Right cardiac atrium (tissue), 5 donors: ENCODE data around the gene ATP2B2. TPM values are rescaled to one million over a fixed set of nuclear protein-coding genes. Genes with fewer than 3 reads are reported as not detected.
A peak's percentile ranks its signal among the peaks of the same experiment; 100 is the strongest.

Source experiments
- ATAC-seq, 2 donors: fragments of 200-7000 bp; cut with Tn5 transposase; one replicate each; pipeline versions ENCODE4 v1.8.0 to v1.9.1; 2020; ENCODE audit warnings: moderate library complexity in 2 of 2, mild to moderate bottlenecking in 1 of 2
- DNase-seq, 3 donors: peaks; one replicate each; pipeline ENCODE4 v3.0.0-alpha.2; 2020
- H3K27ac ChIP-seq: one replicate; pipeline ENCODE4 v1.5.1; 2013; ENCODE audit warnings: mild to moderate bottlenecking, low read length, control low read depth, moderate library complexity
- H3K27me3 ChIP-seq: one replicate; pipeline ENCODE4 v1.6.1; 2013; ENCODE audit not compliant: control insufficient read depth, insufficient read depth
- H3K4me1 ChIP-seq: one replicate; pipeline ENCODE4 v1.6.1; 2013; ENCODE audit warnings: low read length; ENCODE audit not compliant: control insufficient read depth, insufficient read depth
- H3K4me3 ChIP-seq: one replicate; pipeline ENCODE4 v1.5.1; 2013; ENCODE audit warnings: low read length, control low read depth
- H3K9me3 ChIP-seq: one replicate; pipeline ENCODE4 v1.6.1; 2013; ENCODE audit warnings: low read length; ENCODE audit not compliant: control insufficient read depth
- WGBS: extraction: QIAGEN DNeasy Blood & Tissue Kit; methylation state at CpG from one replicate; pipeline ENCODE4 v1.1.7; 2013; 5-methylcytosine and 5-hydroxymethylcytosine counted together
- intact Hi-C, 4 donors: fragments of 100-400 bp; cut with DNase I; formaldehyde crosslinking; loops; one replicate each; pipeline versions ENCODE4 v1.11.0 to v1.14.0; 2022 to 2023
- polyA plus RNA-seq: library from polyadenylated mRNA; stranded (reverse); fragments of 200-250 nt; gene quantifications from one replicate; pipeline ENCODE4 v1.2.3, GENCODE V29; 2013
- total RNA-seq, 4 donors: library from RNA; stranded (reverse); fragmentation: NEBNext Ultra II Directional; extraction: Animal tissue kit (Norgen Biotek cat#: 25700); gene quantifications; one replicate each; pipeline ENCODE4 v1.2.1, GENCODE V29; 2021
- donor health status: healthy with polysubstance abuse.
- donor health status: DM: no; HTN: yes; CAD: no.
- donor health status: DM: no; HTN: no; CAD: no.
- donor health status: DM: no; HTN: yes; CAD: no; lungs with severe emphysema.
- donor health status: DM: yes; HTN: yes; CAD: no.

Gene ATP2B2
- total and polyA plus RNA-seq, 5 donors = 0.14 to 0.36 (median 0.20) TPM

DNA sequence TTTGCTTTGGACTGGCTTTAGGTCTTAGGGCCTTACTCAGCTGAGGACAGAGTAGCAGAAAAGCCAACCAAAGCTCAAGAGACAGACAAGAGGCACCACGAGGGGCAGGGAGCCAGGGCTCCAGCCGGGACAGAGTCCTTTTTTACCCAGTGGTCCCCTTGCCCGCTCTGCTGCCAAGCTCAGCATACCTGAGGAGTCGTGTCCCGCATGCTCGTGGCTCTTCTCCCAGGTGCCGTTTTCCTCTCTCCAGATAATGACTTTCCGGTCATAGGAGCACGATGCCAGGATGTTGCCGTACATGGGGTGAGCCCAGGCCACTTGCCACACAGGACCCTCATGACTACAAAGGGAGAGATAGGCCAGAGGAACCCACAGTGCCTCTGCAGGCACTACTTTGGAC is 193.0 kb downstream of the ATP2B2 start:
- Histone ChIP-seq H3K9me3 (no peaks in the 10 kb centered on the region), H3K27ac (no peak overlapping the region), H3K27me3 (no peaks in the 10 kb centered on the region), H3K4me3 (no peak overlapping the region), H3K4me1 (no peaks in the 10 kb centered on the region)
- ATAC-seq = no peak
- no peak for DNase-seq
- 56% methylated on average over 10 of the region's 10 CpGs for WGBS
- intact Hi-C loops = no loop called here

DNA sequence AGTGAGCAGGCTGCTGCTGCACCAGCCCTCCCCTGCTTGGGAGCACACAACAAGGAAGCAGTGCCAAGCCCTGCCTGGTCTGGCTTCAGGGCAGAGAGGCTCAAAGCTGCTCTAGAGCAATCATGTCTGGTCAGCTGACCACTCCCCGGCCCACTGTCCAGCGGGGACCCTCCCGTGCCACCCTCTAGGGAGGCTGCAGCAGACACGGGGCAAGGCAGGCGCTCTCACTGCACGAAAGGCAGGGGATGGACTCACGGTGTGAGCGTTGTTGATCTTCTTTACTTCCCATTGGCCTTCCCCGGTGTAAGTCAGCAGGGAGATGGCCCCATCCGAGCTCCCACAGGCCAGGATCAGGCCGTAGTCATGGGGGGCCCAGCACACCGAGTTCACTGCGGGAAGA is 193.7 kb downstream of the ATP2B2 start:
- 92% methylated on average over 13 of the region's 13 CpGs for WGBS
- DNase-seq (no peak), ATAC-seq (peak; percentile 11 to 12)
- no peaks in the 10 kb centered on the region for H3K9me3 ChIP-seq
- no peak overlapping the region for H3K27ac ChIP-seq
- H3K4me3 ChIP-seq = no peak overlapping the region
- H3K4me1 ChIP-seq = no peaks in the 10 kb centered on the region
- H3K27me3 ChIP-seq = no peaks in the 10 kb centered on the region
- intact Hi-C loops = no loop called here

DNA sequence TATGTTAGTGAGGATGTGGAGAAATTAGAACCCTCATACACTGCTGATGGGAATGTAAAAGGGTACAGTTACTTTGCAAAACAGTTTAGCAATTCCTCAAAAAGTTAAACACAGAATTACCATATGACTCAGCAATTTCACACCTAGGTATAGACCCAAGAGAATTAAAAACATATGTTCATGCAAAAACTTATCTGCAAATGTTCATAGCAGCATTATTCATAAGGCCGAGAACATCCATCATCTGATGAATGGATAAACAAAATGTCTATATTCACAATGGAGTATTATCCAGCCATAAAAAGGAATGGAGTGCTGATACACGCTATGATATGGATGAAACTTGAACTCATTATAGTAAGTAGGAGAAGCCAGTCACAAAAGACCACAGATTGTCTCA is 194.8 kb downstream of the ATP2B2 start:
- Histone ChIP-seq H3K27ac (no peak overlapping the region), H3K4me1 (no peaks in the 10 kb centered on the region), H3K9me3 (no peaks in the 10 kb centered on the region), H3K27me3 (no peaks in the 10 kb centered on the region), H3K4me3 (no peak overlapping the region)
- DNase-seq (no peak), ATAC-seq (no peak)
- intact Hi-C loops = no loop called here
- 92% methylated on average over 2 of the region's 2 CpGs for WGBS

DNA sequence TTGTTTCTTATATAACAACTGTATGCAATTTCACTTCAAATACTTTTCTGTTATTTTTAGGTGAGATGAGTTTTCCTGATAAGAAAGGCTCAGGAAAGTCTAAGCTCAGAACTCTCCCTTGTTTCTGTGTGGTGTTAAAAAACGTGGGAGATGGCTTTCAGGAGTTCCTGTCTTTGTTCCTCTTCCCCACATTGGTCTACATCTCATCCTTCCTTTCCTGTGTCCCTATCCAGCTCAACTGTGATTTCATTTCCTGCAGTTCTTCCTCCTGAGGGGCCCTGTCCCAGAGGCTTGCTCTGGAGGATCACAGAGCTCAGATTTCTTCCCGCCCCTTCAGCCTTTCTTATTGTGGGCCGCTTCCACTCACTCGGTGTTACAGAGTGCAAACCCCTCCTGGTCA is 195.7 kb downstream of the ATP2B2 start:
- Histone ChIP-seq H3K27ac (no peak overlapping the region), H3K4me1 (no peaks in the 10 kb centered on the region), H3K9me3 (no peaks in the 10 kb centered on the region), H3K27me3 (no peaks in the 10 kb centered on the region), H3K4me3 (no peak overlapping the region)
- intact Hi-C loops = no loop called here
- peak; percentile 34 to 42 for ATAC-seq
- WGBS = 46% methylated on average over 4 of the region's 4 CpGs
- DNase-seq = no peak

DNA sequence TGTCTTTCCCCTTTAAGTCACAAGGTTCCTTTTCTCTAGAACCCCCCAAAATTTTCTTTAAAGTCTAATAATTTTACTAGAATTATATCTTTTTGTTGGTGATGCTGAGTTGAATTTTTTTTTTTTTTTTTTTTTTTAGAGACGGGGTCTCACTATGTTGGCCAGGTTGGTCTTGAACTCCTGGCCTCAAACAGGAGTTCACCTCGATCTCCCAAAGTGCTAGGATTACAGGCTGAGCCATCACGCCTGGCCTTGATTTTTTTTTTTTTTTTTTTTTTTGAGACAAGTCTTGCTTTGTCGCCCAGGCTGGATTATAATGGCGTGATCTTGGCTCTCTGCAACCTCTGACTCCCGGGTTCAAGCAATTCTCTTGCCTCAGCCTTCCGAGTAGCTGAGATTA is 196.7 kb downstream of the ATP2B2 start:
- no peak for ATAC-seq
- Histone ChIP-seq H3K4me1 (no peaks in the 10 kb centered on the region), H3K27ac (no peak overlapping the region), H3K4me3 (no peak overlapping the region), H3K27me3 (no peaks in the 10 kb centered on the region), H3K9me3 (no peaks in the 10 kb centered on the region)
- intact Hi-C loops = no loop called here
- WGBS = 97% methylated on average over 7 of the region's 7 CpGs
- DNase-seq = no peak

DNA sequence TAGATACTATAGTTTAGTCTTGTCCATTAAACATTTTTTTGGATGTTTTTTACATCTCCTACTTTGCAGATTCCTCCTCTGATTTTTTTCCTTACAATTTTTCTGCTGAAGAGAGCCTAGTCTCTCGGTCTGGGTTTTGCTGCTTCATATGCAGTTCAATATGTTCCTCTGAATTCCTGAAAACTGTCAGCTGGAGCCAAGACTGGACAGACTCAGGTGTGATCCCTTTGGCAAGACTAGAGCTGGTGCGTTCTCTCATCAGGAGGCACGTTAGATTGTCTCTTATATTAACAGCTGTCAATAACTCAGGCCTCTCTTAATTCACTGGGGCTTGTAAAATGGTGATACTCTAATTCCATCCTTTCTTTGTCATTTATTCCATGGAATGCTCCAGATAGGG is 199.2 kb downstream of the ATP2B2 start:
- no peak for DNase-seq
- Histone ChIP-seq H3K4me3 (no peak overlapping the region), H3K27ac (no peak overlapping the region), H3K4me1 (no peaks in the 10 kb centered on the region), H3K9me3 (no peaks in the 10 kb centered on the region), H3K27me3 (no peaks in the 10 kb centered on the region)
- intact Hi-C loops = no loop called here
- ATAC-seq = no peak
- 92% methylated on average over 3 of the region's 3 CpGs for WGBS

DNA sequence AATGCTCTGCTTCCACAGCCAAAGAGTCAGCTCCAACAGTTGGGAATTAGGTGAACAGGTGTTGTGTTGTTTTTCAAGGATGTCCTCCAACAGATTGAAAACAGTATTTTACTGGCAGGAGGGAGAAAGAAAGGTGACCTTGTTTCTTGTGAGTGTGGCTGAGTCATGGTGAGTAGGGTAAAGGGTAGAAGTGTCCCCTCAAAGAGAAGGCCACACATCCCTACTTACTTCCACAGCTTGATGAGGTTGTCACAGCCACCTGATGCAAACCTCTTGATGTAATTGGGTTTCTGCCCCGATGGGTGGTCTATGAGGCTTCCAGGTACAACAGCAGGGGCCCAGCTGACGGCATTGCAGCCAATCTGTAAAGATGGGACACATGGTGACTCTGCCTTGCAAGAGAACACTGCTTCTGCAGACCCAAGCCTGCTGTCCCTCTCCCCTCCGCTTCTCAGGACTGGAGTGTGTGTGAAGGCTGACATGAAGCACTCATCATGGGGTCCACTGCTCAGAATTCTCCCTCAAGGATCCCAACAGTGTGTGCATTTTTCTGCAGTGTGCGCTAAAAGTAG is 200.0 kb downstream of the ATP2B2 start:
- H3K4me1 ChIP-seq = no peaks in the 10 kb centered on the region
- H3K27me3 ChIP-seq = no peaks in the 10 kb centered on the region
- H3K4me3 ChIP-seq = no peak overlapping the region
- H3K9me3 ChIP-seq = no peaks in the 10 kb centered on the region
- intact Hi-C loops = no loop called here
- no peak overlapping the region for H3K27ac ChIP-seq
- WGBS = 96% methylated on average over 4 of the region's 4 CpGs
- ATAC-seq = no peak
- DNase-seq = no peak

DNA sequence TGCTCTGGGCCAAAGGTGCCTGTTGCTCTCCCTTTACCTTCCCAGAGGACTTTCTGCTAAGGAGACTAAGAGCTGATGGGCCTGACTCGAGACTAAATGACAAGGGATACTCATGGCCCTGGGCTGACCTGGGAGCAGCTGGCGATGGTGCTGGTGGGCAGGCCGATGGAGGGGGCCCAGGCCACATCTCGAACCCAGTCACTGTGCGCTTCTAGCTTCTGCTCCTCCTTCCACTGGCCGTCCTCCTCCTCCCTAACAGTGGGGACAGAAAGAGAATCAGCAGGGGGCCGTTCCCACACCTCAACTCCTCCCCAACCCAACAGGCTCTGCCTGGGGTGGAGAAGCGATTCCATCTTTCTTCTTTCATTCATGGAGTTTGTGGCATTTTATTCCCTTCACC is 200.5 kb downstream of the ATP2B2 start:
- Histone ChIP-seq H3K4me3 (no peak overlapping the region), H3K4me1 (no peaks in the 10 kb centered on the region), H3K27ac (no peak overlapping the region), H3K9me3 (no peaks in the 10 kb centered on the region), H3K27me3 (no peaks in the 10 kb centered on the region)
- ATAC-seq (no peak), DNase-seq (no peak)
- 90% methylated on average over 8 of the region's 8 CpGs for WGBS
- intact Hi-C loops = no loop called here

DNA sequence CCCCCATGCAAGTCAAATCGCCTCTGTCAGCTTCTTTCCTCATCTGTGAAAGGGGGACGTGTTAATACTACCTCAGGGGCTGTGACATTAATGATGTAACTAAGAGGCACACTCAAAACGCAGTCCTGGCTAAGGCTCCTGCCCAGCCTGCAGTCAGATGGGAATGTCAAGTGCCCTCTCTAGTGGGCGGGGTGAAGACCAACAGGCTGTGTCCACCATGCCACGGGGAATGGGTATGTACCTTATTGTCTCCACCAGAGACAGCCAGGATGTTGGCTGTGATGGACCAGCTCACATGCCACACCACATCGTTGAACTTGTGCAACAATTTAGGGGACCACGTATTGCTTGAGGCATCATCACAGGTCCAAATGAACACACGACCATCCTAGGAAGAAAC is 201.6 kb downstream of the ATP2B2 start:
- Histone ChIP-seq H3K9me3 (no peaks in the 10 kb centered on the region), H3K4me1 (no peaks in the 10 kb centered on the region), H3K27ac (no peak overlapping the region), H3K27me3 (no peaks in the 10 kb centered on the region), H3K4me3 (no peak overlapping the region)
- intact Hi-C loops = no loop called here
- ATAC-seq (peak in 1 of 2 donors; percentile 20), DNase-seq (no peak)
- WGBS = 83% methylated on average over 8 of the region's 8 CpGs

DNA sequence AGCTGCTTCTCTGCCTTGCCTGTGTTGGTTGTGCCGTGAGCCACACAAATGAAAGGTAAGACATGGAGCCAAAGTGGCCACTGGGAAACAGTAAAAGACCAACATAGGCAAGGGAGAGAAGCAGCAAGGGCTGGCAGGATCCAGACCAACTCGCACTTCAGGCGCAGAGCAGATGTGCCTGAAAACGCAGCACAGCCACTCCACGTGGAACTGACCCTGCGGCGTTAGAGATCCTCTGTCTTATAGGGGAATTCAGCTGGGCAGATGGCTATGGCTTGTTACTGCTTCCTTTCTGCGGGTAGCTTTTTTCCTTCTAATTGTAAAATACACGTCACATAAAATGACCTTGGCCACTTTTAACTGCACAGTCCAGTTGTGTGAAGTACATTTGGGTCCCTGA is 202.3 kb downstream of the ATP2B2 start:
- Histone ChIP-seq H3K4me1 (no peaks in the 10 kb centered on the region), H3K27me3 (no peaks in the 10 kb centered on the region), H3K4me3 (no peak overlapping the region), H3K9me3 (no peaks in the 10 kb centered on the region), H3K27ac (no peak overlapping the region)
- ATAC-seq = no peak
- intact Hi-C loops = no loop called here
- no peak for DNase-seq
- 88% methylated on average over 9 of the region's 9 CpGs for WGBS

DNA sequence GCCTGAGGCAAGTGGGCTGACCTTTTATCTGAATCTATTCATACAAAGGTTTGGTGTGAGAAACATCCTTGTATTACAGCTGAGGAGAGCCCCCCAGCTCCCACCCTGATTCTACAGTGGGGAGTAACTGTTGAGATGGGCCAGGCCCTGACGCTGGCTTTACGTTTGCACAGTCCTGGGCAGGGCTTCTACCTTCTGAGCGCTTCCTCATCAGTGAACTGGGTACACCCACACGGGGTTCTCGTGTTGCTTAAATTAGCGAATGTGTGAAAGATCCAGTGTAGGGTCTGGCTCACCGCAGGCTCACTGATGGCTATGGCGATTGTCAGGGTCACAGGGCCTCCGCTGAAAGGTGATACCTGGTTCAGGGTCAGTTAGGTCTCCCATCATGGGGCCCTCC is 205.3 kb downstream of the ATP2B2 start:
- no peaks in the 10 kb centered on the region for H3K9me3 ChIP-seq
- intact Hi-C loops = no loop called here
- ATAC-seq (peak in 1 of 2 donors; percentile 10), DNase-seq (no peak)
- H3K27me3 ChIP-seq = no peaks in the 10 kb centered on the region
- H3K4me3 ChIP-seq = no peak overlapping the region
- H3K4me1 ChIP-seq = no peaks in the 10 kb centered on the region
- 88% methylated on average over 9 of the region's 9 CpGs for WGBS
- H3K27ac ChIP-seq = no peak overlapping the region

DNA sequence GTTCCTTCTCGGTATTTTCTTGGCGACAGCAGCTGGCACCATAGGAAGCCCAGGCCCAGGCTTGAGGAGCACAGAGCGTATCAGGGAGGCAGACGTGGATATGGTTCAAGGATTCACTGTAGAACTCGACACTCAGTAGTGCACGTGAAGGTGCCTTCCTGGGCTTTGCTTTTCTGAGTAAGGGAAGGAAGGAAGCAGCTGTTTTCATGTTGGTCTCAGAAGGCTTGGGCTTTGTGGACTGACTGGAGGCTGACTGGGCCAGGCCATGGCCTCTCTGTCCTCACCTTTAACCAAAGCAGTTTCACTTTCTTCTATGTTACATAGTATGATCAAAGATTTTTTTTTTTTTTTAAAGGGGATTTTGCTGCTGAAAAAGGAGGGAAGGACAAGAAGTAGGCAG is 205.7 kb downstream of the ATP2B2 start:
- Histone ChIP-seq H3K27ac (no peak overlapping the region), H3K4me1 (no peaks in the 10 kb centered on the region), H3K4me3 (no peak overlapping the region), H3K9me3 (no peaks in the 10 kb centered on the region), H3K27me3 (no peaks in the 10 kb centered on the region)
- WGBS = 66% methylated on average over 6 of the region's 6 CpGs
- intact Hi-C loops = no loop called here
- DNase-seq = no peak
- ATAC-seq = no peak
